ENCODE data around the gene UBE2D2.
"Not testable (repeated sequence)": the region's sequence is repeated elsewhere in the genome, so short reads cannot be mapped to it uniquely, and the experiment has no call there.

Gene UBE2D2

DNA sequence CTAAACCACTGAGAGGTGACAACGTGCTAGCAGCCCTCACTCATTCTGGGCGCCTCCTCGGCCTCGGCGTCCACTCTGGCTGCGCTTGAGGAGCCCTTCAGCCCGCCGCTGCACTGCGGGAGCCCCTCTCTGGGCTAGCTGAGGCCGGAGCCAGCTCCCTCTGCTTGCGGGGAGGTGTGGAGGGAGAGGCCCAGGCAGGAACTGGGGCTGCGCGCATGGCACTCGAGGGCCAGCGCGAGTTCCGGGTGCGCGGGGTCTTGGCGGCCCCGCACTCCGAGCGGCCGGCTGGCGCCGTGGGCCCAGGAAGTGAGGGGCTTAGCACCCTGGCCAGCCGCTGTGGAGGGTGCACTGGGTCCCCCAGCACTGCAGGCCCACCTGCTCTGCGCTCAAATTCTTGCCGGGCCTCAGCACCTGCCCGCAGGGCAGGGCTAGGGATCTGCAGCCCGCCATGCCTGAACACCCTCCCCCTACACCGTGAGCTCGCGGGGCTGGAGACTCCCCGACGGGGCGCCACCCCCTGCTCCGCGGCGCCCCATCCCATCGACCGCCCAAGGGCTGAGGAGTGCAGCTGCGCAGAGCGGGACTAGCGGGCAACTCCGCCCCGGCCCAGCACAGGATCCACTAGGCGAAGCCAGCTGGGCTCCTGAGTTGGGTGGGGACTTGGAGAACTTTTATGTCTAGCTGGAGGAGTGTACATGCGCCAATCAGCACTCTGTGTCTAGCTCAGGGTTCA lies 11.8 kb upstream of the UBE2D2 start:
- DNase-seq = no peak

DNA sequence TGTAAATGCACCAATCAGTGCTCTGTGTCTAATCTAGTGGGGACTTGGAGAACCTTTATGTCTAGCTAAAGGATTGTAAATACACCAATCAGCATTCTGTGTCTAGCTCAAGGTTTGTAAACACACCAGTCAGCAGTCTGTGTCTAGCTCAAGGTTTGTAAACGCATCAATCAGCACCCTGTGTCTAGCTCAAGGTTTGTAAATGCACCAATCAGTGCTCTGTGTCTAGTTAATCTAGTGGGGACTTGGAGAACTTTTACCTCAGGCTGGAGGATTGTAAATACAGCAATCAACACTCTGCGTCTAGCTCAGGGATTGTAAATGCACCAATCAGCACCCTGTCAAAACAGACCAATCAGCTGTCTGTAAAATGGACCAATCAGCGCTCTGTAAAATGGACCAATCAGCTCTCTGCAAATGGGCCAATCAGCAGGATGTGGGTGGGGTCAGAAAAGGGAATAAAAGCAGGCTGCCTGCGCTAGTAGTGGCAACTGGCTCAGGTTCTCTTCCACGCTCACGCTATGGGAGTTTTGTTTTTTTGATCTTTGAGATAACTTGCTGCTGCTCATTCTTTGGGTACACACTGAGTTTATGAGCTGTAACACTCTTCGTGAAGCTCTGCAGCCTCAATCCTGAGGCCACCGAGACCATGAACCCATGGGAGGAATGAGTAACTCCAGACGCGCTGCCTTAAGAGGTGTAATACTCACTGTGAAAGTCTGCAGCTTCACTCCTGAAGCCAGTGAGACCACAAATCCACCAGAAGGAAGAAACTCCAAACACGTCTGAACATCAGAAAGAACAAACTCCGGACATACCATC lies 10.9 kb upstream of the UBE2D2 start:
- DNase-seq = not testable (repeated sequence)

DNA sequence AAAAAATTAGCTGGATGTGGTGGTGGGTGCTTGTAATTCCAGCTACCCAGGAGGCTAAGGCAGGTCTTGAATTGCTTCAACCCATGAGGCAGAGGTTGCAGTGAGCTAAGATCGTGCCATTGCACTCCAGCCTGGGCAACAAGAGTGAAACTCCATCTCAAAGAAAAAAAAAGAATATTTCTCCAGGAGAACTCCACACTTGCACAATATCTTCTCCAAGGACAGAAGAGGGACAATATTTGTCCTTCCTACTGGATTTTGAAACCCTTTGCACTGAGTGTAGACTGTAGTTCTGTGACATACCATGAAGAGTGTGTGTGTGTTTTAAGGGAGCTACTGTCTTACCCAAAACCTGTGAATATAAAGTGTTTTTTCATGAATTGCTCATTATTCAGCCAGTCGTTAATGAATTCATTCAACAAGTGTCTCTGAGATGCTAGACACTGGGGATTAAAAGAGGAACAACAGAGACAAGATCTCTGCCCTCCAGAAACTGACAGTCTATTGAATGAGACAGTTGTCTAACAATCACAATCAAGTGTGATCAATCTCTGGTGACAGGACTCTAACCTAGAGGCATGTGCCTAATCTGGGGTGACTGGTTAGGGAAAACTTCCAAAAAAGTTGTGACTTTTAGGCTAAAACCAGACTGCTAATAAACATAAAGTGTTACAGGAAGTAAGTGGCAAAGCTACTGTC lies 9.8 kb upstream of the UBE2D2 start:
- no peak for DNase-seq

DNA sequence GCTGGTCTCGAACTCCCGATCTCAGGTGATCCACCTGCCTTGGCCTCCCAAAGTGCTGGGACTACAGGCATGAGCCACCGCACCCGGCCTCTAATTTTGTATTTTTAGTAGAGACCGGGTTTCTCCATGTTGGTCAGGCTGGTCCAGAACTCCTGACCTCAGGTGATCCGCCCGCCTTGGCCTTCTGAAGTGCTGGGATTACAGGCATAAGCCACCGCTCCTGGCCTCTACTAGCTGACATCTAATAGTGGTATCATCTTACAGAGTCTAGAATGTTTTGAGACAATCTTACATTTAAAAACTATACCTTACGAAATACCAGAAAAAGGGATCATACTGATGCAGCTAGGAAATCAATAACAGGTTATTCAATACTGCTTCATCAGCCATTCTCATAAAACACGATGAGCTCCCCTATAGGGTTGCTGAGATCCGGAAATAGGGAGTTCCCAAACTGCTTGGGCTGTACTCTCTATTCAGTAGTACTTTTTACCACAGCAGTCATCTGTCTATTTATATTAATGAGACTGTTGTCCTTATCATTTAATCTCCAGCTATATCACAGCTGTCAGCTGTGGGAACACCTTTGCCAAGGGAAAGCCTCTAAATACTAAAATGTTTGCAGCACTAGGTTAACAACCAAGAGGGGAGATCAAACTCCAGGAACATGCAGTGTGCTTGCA lies 8.1 kb upstream of the UBE2D2 start:
- no peak for DNase-seq

DNA sequence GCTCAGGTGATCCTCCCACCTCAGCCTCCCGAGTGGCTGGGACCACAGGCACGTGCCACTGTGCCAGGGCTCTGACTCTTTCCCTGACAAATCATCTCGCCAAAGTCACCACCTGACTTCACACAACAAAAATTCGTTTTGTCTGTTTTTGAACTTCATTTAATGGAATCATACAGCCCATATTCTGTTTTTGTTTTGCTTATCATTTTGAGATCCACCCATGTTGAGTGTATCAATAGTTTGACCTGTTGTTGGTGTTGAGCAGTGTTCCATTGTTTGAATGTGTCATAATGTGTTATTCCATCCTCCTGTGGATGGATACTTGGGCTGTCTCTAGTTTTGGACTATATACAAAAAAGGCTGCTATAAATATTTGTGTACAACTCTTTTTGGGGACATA lies 6.9 kb upstream of the UBE2D2 start:
- no peak for DNase-seq

DNA sequence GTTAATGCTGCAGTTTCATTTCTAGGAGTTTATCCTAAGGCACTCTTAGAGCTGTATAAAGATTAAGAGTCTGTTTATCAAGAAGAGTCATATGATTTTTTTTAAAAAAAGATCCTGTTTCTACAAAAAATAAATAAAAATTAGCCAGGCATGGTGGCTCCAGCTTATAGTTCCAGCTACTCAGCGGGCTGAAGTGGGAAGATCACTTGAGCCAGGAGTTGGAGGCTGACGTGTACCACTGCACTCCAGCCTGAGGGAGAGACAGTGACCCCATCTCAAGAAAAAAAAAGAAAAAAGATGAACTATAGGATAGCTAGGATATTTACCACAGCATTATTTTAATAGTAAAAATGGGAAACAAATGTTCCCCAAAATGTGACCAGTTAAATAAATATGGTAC lies 3.3 kb upstream of the UBE2D2 start:
- no peak for DNase-seq

DNA sequence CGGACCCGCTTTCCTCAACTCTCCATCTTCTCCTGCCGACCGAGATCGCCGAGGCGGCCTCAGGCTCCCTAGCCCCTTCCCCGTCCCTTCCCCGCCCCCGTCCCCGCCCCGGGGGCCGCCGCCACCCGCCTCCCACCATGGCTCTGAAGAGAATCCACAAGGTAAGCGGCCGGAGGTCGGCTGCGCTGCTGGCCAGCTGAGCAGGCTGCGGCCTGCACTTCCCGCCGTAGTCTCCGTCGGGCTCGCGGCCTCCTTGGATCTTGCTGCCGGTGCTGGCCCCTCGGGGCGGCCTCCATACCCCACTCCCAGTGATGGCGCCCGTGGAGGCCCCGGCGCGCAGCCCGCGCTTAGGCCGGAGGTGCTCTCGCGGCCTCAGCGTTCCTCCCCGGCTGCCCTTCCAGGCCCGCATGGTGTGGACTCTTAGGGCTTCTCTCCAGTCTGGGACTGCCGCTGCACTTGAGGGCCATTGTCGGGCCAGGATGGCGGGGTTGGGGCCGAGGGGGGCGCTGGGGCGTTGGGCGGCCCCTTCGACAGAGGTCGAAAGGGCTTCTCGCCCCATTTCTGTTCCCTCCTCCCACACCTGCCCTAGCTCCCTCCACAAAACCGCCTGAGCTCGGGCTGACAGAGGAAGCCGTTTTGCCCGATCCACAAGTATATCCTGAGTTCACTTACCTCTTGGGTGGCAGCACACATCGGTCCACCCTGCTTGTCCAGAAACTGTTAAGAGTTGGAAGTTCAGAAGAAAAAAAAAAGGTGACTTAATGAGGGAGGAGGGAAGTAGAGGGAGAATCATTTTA lies 714 bp downstream of the UBE2D2 start:
- peak; percentile 30 for DNase-seq

DNA sequence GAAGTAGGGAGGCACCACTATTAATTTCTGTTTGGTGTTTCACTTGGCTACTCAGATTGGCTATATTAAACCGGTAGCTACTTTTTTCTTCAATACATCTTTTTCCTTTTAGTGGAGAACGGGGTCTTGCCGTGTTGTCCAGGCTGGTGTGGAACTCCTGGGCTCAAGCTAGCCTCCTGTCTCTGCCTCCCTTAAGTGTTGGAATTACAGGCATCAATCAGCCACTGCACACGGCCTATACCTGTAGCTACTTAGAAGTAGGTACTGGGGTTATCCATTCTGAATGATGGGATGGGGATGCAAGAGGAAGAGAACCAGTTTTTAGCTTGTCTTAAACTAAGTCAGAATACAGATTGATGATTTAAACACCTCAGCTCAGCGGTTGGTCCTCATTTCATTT lies 1.7 kb downstream of the UBE2D2 start:
- no peak for DNase-seq

DNA sequence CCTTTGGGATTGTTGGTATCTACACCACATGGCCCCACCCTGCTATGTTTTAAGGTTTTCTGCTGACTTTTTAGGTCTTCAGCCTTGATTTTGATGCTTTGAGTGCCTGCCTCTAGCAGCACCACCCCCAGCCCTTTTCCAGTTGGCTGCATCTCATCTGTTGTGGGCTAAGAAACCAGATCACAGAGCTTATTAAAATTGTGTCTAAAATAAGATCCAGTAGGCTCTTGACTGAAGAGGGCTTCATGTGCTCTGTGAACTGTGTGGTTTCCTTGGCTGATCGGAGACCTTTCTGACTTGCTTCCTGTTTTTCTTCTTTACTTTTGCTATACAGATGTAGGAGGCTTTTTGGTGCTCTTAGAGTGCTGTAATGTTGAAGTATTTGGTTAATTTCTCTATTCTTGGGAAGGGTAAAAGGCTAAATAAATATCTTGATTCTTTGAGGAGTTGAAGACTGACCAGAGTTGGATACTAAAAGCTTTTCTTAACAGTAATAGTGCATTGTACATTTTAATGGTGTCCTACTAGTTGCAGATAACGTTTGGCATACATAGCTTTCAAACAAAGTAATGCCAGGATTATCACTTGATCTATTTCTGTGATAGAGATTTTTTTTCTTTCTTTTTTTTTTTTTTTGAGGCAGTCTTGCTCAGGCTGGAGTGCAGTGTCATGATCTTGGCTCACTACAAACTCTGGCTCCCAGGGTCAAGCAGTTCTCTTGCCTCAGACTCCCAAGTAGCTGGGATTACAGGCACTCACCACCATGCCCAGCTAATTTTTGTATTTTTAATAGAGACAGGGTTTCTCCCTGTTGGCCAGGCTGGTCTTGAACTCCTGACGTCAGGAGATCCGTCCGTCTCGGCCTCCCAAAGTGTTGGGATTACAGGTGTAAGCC lies 4.5 kb downstream of the UBE2D2 start:
- no peak for DNase-seq

DNA sequence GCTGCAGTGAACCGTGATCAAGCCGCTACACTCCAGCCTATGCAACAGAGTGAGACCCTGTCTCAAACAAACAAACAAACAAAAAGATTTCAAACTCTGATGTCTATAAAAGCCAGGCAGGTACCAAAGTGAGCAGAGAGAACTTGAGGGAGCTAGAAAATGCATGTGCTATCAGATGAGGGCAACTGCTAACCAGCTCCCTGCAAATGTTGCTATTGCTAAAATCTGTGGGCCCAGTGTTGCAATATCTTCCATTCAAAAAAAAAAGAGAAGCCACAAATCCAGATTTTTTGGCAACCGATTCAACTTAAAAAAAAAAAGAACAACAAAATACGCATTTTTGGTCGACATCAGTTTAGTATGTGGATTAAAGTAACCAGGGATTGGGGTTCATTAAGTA lies 5.5 kb downstream of the UBE2D2 start:
- DNase-seq = no peak

DNA sequence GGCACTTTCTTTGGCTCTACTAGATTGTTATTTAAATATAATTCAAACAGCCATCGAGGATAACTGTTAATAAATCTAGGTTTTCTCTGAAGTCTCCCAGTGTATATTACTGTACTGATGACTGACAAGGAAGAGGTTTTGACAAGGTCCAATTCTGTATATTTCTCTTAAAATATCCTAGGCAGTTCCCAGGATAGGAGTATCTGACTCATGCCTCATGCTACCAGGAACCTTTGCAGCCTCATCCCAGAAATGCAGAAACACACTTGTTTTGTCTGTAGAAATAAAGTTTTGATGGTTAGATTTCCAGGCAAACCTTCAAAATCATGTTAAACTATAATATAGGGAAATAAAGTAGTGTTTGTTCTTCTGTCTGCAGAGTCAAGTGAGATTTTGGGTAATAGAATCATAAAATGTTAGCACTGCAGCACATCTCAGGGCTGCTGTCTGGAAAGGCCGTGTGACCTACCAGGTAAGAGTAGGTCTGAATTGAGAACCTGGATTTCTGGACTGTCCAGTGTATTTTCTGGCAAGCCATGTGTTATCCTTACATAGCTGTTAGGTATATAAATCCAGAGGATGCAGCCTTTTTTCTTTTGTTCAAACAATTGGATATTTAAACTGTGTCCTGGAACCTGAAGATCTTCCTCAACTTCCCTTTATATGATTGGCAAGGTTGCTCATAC lies 8.3 kb downstream of the UBE2D2 start:
- no peak for DNase-seq

DNA sequence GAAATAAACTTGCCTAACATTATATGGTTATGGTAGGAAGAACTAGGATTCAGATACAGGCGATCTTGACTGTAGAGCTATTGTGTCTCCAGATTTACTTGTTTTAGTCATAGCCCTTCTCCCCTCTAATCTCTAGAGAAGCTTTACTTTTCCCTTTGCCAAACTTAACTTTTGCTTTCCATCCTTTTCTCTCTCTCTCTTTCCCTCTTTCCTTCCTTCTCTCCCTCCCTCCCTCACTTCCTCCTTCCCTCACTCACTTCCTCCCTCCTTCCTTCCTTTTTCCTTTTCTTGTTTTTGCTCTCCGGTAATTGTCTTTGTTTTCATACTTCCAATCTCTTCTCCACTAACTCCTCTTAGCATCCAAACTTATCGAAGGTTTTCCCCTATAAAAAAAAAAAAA lies 10.4 kb downstream of the UBE2D2 start:
- DNase-seq = no peak

DNA sequence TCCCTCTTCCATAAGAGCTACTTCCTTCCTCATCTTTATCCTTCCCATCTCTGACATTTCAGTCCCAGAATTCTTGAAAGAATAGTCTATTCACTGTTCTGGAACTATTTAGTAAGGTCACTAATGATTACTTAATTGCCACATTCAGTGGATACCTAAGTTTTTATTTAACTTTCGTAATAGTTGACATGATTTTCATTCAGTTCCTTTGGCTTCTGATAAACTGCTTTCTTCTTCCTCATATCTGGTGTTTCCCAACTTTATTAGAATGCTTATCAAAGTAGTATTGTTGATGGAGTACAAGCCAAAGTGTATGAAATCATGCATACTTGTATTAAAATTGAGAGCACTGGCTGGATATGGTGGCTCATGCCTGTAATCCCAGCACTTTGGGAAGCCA lies 10.8 kb downstream of the UBE2D2 start:
- DNase-seq = no peak

DNA sequence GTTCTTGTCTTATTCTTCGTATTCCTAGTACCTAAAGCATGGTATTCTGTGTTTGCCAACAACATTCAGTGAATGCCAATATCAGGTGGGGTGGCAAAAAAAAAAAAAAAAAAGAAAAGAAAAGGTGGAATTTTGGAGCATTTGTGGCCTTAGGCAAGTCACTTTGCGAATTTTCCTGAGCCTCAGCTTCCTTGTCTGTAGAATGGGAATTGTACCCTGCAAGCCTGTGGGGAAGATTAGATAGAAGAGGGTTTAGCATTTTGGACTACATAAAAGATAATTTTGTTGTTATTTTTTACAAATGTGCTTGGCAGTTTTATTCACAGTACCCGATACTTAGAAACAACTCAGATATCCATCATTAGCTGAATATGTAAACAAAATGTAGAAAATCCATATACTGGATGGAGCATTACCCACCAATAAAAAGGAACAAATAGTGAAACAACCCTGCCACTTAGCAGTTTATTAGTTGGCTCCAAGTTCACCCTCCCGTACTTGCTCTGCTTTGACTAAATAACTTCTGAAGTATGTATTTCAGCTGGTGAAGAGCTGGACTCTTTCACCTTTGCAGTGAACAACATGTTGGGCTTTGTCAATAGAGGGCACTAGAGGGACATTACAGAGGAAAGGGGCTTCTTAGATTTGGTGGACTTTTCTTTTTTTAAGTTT lies 13.6 kb downstream of the UBE2D2 start:
- DNase-seq = peak; percentile 9

DNA sequence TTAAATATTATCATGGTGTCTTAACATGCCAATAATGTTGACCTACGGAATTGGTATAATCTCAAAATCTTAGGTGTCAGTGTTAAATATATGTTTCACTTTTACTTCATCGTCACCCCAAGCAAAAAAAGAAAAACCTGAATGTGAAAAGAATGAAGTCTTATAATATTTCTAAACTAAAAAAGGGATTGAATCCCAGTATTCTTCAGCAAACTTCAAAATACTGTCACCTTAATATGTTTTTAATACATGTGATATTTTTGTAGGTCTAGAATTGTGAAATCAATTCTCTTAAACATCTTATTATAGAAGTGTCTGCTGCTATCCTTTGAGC lies 14.1 kb downstream of the UBE2D2 start:
- DNase-seq = no peak

DNA sequence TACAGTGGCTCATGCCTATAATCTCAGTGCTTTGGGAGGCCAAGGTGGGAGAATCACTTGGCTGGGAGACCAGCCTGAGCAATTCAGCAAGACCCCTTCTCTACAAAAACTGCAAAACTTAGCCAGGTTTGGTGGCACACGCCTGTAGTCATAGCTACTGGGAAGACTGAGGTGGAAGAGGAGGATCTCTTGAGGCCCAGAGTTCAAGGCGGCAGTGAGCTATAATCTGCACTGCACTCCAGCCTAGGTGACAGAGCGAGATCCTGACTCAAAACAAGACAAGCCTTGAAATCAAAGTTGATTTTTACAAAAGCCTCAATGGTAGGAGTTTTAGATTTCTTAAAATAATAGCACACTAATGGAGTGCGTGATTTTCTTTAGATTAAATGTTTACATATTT lies 14.6 kb downstream of the UBE2D2 start:
- no peak for DNase-seq

DNA sequence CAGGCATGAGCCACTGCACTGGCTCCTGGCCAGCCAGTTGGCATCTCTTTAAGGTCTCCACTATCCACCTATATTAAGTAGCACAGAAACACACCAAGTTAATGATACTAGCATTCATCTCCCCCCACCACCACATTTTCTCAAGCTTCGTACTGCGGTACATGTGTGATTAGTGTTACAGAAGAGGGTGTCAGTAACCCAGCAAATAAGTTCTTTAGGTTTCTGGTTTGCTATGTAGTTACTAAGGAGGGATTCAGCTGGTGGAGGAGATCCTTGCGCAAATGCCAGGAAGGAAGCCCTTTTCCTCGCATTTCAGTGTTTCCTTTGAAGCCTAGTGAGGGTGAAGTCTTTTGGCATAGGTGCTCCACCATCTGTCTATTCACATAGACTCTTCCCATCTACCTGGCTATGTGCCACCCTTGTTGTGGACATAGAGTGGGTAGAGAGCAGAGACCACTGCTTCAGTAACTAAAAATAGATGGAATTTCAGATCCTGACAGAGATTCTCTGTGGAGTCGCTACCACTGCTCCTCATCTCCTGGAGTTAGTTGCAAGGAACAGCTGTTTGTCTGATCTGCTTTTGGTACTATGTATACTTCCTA lies 16.7 kb downstream of the UBE2D2 start:
- no peak for DNase-seq

DNA sequence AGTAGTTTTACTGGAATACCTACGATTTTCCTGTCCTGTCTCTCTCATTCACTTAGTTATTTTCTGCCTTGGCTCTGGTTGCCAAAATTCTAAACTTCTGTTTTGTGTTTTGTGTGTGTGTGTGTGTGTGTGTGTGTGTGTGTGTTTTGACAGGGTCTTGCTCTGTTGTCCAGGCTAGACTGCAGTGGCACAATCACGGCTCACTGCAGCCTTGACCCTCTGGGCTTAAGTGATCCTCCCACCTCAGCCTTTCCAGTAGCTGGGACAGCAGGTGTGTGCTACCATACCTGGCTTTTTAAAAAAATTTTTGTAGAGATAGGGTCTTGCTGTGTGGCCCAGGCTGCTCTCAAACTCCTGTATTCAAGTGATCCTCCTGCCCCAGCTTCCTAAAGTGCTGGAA lies 17.2 kb downstream of the UBE2D2 start:
- DNase-seq = no peak

DNA sequence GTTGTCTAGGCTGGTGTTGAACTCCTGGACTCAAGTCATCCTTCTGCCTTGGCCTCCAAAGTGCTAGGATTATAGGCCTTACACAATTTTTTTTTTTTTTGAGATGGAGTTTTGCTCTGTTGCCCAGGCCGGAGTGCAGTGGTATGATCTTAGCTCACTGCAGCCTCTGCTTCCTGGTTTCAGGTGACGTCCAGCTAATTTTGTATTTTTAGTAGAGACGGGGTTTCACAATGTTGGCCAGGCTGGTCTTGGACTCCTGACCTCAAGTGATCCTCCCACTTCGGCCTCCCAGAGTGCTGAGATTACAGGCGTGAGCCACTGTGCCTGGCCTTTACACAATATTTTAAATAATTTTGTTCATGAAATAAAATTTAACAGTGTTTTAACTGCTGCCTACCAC lies 21.0 kb downstream of the UBE2D2 start:
- not testable (repeated sequence) for DNase-seq

DNA sequence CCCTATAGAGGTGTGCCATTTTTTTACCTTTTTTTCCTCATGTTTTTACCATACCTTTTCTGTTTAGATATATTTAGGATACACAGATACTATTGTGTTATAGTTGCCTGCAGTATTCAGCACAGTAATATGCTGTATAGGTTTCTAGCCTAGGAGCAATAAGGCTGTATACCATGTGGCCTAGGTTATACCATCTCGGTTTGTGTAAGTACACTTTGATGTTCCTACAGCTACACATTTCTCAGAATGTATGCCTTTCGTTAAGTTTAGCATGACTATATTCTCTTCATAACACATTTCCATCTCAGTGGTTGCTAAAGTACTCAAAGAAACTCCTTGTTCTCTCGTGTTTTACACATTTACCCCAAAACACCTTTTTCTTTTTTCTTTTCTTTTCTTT lies 23.0 kb downstream of the UBE2D2 start:
- DNase-seq = no peak

All from NCI-H2227 treated with DMSO at 0.1 percent for 48 hours (cell line).